ENCODE results near the gene AVL9. TPM values are rescaled to one million over a fixed set of nuclear protein-coding genes. Genes with fewer than 3 reads are reported as not detected.

The AVL9 gene
- total and polyA plus RNA-seq, 2 of the 13 experiments (the other 11 are each of a cell fraction or from before 2014, with no cell fraction given): 29.9 to 48.0 TPM

- TF ChIP-seq FOSL1 (CRISPR knock-in tag; IDR thresholded peaks at IDR 0.05; ENCODE audit: borderline replicate concordance) (no peak), ZBTB33 (CRISPR knock-in tag; IDR thresholded peaks at IDR 0.05) (no peak), CREB1 (IDR thresholded peaks at IDR 0.05) (0 out of 2 replicates have a peak, but pooled peaks have one; percentile 2), CREB1 (CRISPR knock-in tag; IDR thresholded peaks at IDR 0.05) (no peak), ZNF337 (CRISPR knock-in tag; IDR thresholded peaks at IDR 0.05; ENCODE audit: borderline replicate concordance, low read depth) (peak; percentile 80; the same call in 1 of the 2 replicates), ZNF431 (CRISPR knock-in tag; IDR thresholded peaks at IDR 0.05; ENCODE audit: borderline replicate concordance, low read depth) (peak; percentile 63; the same call in 1 of the 2 replicates), ZNF547 (CRISPR knock-in tag; IDR thresholded peaks at IDR 0.05) (peak; percentile 88), NFIB (CRISPR knock-in tag; IDR thresholded peaks at IDR 0.05; ENCODE audit: borderline replicate concordance) (no peak), SRF (IDR thresholded peaks at IDR 0.05; ENCODE audit: low read depth, low read length) (no peak), SP5 (CRISPR knock-in tag; IDR thresholded peaks at IDR 0.05; ENCODE audit: borderline replicate concordance, low read depth) (peak; percentile 73), ZNF343 (CRISPR knock-in tag; IDR thresholded peaks at IDR 0.05) (0 out of 2 replicates have a peak, but pooled peaks have one; percentile 62), HNF1B (CRISPR knock-in tag; IDR thresholded peaks at IDR 0.05) (peak; percentile 85), HNF4A (CRISPR knock-in tag; IDR thresholded peaks at IDR 0.05) (peak; percentile 37; the same call in 1 of the 2 replicates), ZNF44 (CRISPR knock-in tag; IDR thresholded peaks at IDR 0.05) (no peak), ZFP91 (CRISPR knock-in tag; IDR thresholded peaks at IDR 0.05; ENCODE audit: borderline replicate concordance) (peak; percentile 87), ZNF580 (CRISPR knock-in tag; IDR thresholded peaks at IDR 0.05; ENCODE audit: borderline replicate concordance, low read depth) (peak; percentile 88; the same call in 1 of the 2 replicates), ZBTB7A (CRISPR knock-in tag; IDR thresholded peaks at IDR 0.05) (peak; percentile 89; the same call in 1 of the 2 replicates), CHD2 (IDR thresholded peaks at IDR 0.05; ENCODE audit: low read depth, low read length) (no peak), ZNF512 (CRISPR knock-in tag; IDR thresholded peaks at IDR 0.05) (no peak)
Observed at GRCh38 chr7:32495298-32496051, at the start of gene AVL9 (continued).

Measured in HepG2 (cell line).